GDM1 (cell line): ENCODE results near the gene ACER2.

ENCODE experiments used
- DNase-seq: peaks from one replicate; lab custom pipeline; 2025; lab: John Stamatoyannopoulos, UW

Gene ACER2

DNA sequence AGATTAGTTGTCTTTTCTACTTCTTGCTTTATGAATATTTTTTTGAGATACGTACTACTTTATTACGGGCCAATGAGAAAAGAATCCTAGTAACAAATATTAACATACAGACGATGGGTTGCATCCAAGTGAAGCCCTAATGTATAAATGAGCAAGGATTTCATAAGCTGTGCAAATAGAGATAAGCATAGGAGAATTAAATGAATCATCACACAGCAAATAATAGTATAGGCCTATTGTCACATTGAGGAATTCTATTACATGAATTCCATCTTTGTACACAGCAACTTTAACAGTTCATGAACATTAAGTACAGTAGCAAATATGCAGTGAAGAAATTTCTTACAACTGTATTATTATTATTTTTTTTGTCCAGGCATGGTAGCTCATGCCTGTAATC is 78.0 kb downstream of the ACER2 start:
- DNase-seq, result no peak

DNA sequence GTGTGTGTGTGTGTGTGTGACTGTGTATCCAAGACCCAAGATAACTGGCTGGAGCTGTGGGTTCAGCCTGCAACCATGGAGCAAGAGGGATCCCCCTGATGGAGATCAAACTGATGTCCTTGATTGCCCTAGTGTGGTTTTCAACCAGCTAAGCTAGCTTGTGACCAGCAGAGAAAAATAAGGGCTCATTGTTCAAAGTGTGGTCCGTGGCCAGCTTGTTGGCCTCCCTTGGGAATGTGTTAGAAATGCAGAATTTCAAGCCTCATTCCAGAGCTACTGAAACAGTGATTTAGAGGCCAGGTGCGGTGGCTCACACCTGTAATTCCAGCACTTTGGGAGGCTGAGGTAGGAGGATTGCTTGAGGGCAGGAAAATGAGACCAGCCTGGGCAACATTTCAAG is 79.9 kb downstream of the ACER2 start:
- DNase-seq, result no peak

DNA sequence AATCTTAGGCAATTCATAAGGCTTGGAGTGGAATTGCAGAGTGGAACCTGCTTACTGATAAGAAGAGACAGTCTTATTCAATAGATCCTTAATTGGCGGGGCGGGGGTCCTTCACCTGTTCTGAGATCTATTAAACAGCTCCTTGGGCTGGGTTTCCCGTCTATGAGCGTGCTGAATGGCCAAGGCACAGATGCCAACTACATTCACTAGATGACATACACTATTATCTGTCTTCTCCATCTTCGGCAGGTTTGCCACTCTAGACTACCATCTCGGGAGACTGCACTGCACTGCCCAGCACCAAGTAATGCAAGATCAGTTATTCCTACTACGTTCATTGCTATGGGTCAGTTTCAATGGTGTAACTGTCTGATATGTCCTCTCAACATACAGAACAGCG is 81.5 kb downstream of the ACER2 start:
- no peak for DNase-seq

DNA sequence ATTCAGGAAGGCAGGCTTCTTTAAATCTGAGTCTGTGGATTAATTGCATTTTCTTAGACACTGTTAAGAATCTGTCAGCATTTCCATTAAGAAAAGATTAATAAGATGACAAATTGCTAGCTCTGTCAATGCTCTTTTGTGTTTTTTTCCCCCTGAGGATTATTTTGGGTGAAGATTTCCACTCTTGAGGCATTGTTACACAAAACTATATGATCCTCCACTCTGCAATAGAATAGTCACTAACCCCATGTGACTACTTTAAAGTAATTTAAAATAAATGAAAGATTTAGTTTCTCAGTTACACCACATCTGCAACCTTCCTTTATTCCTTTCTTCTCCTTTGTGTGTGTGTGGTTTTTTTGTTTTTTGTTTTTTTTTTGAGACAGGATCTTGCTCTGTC is 82.0 kb downstream of the ACER2 start:
- DNase-seq, result no peak

DNA sequence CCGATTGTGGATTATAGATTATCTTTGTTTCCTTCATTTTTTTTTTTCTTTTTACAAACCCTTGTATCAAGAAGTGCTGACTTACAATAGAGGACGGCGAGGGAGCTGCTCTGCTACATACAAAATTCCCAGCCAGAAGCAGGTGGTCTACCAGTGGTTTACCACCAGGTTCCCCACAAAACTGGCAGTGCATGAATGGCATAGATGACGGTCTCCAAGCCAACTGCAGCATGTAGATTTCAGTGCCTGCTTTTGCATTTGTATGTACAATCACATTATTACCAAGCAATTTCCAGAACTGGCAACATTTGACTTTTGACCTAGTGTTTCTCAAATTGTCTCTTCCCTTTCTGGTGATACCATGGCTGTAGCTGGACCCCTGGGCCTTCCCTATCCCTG is 84.0 kb downstream of the ACER2 start:
- DNase-seq, result no peak

DNA sequence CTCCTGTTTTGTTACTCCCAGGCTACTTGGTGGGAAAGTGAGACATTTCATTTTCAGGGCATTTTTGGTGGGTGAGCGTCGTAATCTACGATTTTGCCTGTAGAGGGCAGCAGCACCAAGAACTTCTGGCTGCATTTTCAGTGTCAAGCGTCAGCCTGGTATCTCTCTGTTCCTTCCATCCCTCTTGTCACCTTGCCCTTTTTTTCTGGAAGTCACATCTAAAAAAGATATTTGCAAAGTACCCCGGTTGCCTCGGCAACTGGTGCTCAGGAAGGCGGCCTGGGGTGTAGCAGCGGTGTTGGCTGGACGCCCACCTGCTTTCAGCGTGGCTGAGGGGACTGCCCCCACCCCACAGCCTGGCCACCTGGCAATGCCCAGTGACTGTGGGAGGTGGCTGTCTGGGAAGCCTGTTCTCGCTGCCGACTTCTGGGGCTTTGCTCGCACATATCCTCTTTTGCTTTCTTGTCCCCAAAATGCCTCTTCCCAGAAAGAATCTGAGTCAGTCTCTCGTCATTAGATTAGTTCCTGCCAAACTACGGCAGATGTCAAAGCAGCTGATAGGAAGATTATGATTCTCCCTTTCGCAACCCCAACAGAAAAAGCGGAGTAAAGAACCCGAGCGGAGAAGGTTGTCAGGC is 84.5 kb downstream of the ACER2 start:
- no peak for DNase-seq

DNA sequence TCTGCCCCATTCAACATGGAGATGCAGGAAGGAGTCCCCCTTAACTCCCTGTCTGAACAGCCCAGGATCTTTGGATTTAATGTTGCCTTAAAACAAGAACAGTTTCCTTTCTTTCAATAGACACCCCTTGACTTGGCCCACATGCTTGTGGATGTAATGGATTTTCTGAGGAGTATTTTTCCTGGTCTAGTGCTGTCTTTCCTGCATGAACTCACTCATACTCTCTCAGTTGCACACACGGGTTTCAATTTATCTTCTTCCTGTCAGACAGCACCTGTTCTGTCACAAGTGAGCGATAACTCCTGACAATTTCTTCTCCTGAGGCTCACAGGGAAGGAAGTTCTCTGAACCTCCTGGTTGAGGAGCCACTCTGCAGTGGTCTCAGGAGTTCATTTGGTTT is 85.1 kb downstream of the ACER2 start:
- no peak for DNase-seq

DNA sequence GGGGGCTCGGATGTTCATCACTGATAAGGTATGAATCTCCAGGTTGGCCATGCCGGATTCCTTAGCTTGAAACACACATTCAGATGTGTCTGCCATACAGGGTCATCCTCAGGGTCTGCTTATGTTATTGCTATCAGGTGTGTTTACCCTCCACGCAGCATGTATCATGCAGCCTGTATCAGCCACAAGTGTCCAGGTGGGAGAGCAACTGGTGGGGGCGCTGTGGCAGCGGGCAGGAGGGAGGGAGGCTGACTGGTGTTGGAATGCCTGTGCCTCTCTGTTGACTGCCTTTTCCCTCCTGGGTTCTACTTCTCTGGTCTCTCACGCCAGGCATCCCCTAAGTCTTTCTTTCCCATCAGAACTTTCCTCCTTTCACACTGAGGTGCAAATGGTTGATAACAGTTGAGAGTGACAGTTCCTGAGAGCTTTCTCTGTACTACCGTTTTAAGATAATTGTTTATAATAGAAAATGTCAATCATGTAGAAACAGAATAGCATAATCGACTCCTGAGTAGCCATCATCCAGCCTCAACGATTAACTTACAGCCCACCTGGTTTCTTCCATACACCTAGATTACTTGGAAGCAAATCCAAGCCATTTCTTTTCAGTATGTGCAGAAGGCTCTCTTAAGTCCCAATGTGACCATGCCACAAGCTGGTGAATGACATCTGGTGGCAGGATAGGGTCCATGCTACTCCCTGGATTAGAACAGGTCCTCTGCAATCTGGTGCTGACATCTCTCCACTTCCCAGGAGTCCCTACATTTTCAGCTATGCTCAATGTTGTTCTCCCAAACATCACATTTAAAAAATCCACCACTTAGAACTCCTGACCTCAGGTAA is 86.6 kb downstream of the ACER2 start:
- DNase-seq, result no peak

DNA sequence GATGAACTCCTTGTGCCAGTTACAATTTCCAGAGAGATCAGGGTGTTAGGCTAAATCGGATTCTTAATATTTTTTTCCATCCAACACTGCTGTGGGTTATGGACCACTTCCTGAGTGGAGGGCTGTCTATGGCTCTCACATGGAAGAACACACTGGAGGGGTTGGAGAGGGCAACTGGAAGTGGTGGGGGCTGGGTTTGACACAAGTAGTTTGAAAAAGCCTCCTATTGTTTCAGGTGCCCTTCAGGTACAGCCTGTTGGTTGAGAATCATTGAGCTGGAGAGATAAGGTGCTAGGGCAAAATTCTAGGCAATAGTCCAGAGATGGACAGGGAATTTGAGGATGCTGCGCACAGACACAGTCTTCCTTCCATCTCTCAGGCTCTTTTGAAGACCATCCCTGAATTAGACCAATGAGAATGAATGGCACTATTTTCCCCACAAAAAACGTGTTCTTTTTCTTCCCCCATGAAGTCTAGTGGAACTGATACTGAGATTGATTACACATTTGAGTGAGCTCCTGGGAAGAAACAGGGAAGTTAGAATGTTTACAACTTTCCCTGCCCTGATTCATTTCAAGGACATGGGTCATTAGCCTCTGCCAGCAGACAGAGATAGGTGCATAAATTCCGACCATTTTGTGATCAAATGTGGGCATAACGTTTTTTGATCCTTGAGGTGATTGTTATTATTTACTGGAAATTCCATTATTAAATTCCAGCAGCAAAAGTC is 87.7 kb downstream of the ACER2 start:
- no peak for DNase-seq

DNA sequence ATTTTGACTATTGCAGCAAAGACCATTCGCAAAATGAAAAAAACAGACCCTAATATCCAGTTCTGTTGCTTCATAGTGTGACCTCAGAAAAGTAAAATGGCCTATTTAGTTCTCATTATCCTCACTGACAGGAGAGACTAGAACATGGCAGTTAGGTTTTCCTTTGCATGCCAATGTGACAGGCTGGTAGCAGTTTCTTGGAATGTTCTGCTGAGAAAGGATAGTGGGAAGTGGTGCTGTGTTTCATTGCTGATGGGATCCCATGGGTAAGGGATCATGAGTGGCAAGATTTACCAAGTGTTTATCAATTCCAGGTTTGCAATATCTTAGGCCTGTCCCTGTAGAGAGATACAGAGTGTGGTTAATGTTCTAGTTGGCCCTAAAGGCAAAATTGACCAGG is 88.5 kb downstream of the ACER2 start:
- DNase-seq, result no peak

DNA sequence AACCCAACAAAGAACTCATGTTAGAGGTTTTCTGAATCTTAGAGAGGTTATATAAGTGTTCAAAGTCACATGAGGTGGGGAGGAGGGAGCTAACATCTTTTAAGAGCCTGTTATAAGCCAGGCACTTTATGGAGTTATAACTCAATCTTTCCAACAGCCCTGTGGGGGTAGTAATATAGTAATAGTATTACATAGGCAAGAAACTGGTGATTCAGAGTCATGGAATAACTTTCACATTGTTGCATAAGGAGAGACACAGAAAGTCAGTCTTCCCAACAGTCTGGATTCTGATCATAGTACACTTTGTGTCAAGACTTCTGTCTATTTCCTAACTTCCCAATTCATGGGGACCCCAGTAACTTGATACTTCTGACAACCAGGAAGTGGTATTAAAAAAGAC is 89.2 kb downstream of the ACER2 start:
- no peak for DNase-seq
